GM21526 (cell line): ENCODE data around the gene SLC8A3.

Experiments
- ATAC-seq: cut with Tn5 transposase; IDR thresholded peaks from one replicate; pipeline ENCODE4 v1.9.1; 2021; ENCODE audit warnings: moderate library complexity; ENCODE audit not compliant: unreplicated experiment, low FRiP score

SLC8A3 gene

GRCh38 chr14:70181276-70181675 is 7.5 kb downstream of the SLC8A3 start:
- no peak for ATAC-seq

GRCh38 chr14:70180718-70181117 is 8.0 kb downstream of the SLC8A3 start:
- ATAC-seq = no peak

GRCh38 chr14:70177081-70177800 is 11.5 kb downstream of the SLC8A3 start:
- ATAC-seq = no peak

GRCh38 chr14:70173569-70173968 is 15.2 kb downstream of the SLC8A3 start:
- ATAC-seq = no peak

GRCh38 chr14:70171726-70172125 is 17.0 kb downstream of the SLC8A3 start:
- no peak for ATAC-seq

GRCh38 chr14:70170976-70171375 is 17.8 kb downstream of the SLC8A3 start:
- ATAC-seq = no peak

- no peak for ATAC-seq
These were observed 20.3 kb downstream of the SLC8A3 start for GRCh38 chr14:70168406-70168805.

GRCh38 chr14:70166530-70167203 is 22.1 kb downstream of the SLC8A3 start:
- no peak for ATAC-seq

GRCh38 chr14:70162358-70162757 is 26.4 kb downstream of the SLC8A3 start:
- ATAC-seq = no peak

GRCh38 chr14:70156592-70156991 is 32.2 kb downstream of the SLC8A3 start:
- ATAC-seq = no peak

GRCh38 chr14:70152704-70153103 is 36.0 kb downstream of the SLC8A3 start:
- ATAC-seq = no peak

- no peak for ATAC-seq
These were observed 36.7 kb downstream of the SLC8A3 start for GRCh38 chr14:70152081-70152480.

- no peak for ATAC-seq
These were observed 39.1 kb downstream of the SLC8A3 start for GRCh38 chr14:70149596-70150165.

- no peak for ATAC-seq
These were observed 39.7 kb downstream of the SLC8A3 start for GRCh38 chr14:70148911-70149595.

GRCh38 chr14:70148351-70148750 is 40.4 kb downstream of the SLC8A3 start:
- ATAC-seq = no peak

GRCh38 chr14:70144046-70144445 is 44.7 kb downstream of the SLC8A3 start:
- no peak for ATAC-seq

- ATAC-seq = no peak
These were observed 45.4 kb downstream of the SLC8A3 start for GRCh38 chr14:70143306-70143705.

GRCh38 chr14:70140614-70141013 is 48.1 kb downstream of the SLC8A3 start:
- no peak for ATAC-seq

- ATAC-seq = no peak
These were observed 49.4 kb downstream of the SLC8A3 start for GRCh38 chr14:70139384-70139783.

GRCh38 chr14:70137788-70138187 is 51.0 kb downstream of the SLC8A3 start:
- ATAC-seq = no peak

- ATAC-seq = no peak
These were observed 55.3 kb downstream of the SLC8A3 start for GRCh38 chr14:70133461-70133860.
